B cell (primary cell): Measurements from ENCODE around the gene CLOCK. TPM values are rescaled to one million over a fixed set of nuclear protein-coding genes. Genes with fewer than 3 reads are reported as not detected.

Experiments
- ATAC-seq: fragments of 200-7000 bp; cut with Tn5 transposase; one replicate; pipeline ENCODE4 v1.10.0; 2021; ENCODE audit warnings: low read depth, mild to moderate bottlenecking, moderate number of reproducible peaks, moderate library complexity
- CTCF ChIA-PET: fragments of 350-600 bp; sonication (Branson Sonifier 250); formaldehyde crosslinking; loops from one replicate; lab custom pipeline; 2021; ENCODE audit warnings: antibody characterized with exemption, inconsistent platforms; lab: Charles Lee
- POLR2A ChIA-PET: fragments of 350-600 bp; sonication (Branson Sonifier 250); formaldehyde crosslinking; loops from one replicate; lab custom pipeline; 2021; ENCODE audit warnings: antibody characterized with exemption; lab: Charles Lee
- DNase-seq: peaks from one replicate; pipeline ENCODE4 v3.0.0; 2013
- H2AFZ ChIP-seq: 2 replicates; pipeline ENCODE4 v1.6.1; 2012; ENCODE audit warnings: mild to moderate bottlenecking, low read depth, low read length; ENCODE audit not compliant: insufficient read depth, poor library complexity, severe bottlenecking
- H3K27ac ChIP-seq, 2 donors: 1 replicate in 1 of 2; 2 replicates in 1 of 2; pipeline ENCODE4 v1.5.1; 2012 to 2013; ENCODE audit warnings: low read length in 2 of 2, mild to moderate bottlenecking in 2 of 2, moderate library complexity in 1 of 2
- H3K27me3 ChIP-seq, 4 experiments: fragments of 200-600 bp in 1 of 4; sonication (generic) in 1 of 4; replicated peaks in 1 of 4; 1 replicate in 2 of 4; 2 replicates in 2 of 4; pipeline versions ENCODE4 v1.6.1 to v1.7.0; 2013 to 2016; ENCODE audit warnings: low read length in 3 of 4, mild to moderate bottlenecking in 2 of 4, mixed read lengths in 1 of 4, moderate library complexity in 1 of 4; ENCODE audit not compliant: insufficient read depth in 4 of 4, control insufficient read depth in 3 of 4; ENCODE audit errors: control extremely low read depth in 1 of 4
- H3K36me3 ChIP-seq, 2 experiments: replicated peaks in 1 of 2; 1 replicate in 1 of 2; 2 replicates in 1 of 2; pipeline versions ENCODE4 v1.6.1 to v1.7.1; 2013; ENCODE audit warnings: low read length in 1 of 2; ENCODE audit not compliant: insufficient read depth in 2 of 2, control insufficient read depth in 1 of 2; ENCODE audit errors: control extremely low read depth in 1 of 2, extremely low read depth in 1 of 2
- H3K4me1 ChIP-seq, 2 donors: fragments of 200-600 bp in 1 of 2; sonication (generic) in 1 of 2; 1 replicate in 1 of 2; 2 replicates in 1 of 2; pipeline versions ENCODE4 v1.5.1 to v1.6.1; 2013 to 2017; ENCODE audit warnings: low read length in 2 of 2; ENCODE audit not compliant: control insufficient read depth in 2 of 2, insufficient read depth in 2 of 2
- H3K4me2 ChIP-seq: replicated peaks from 2 replicates; pipeline ENCODE3; 2012; ENCODE audit warnings: mild to moderate bottlenecking, low read depth, low read length; ENCODE audit not compliant: poor library complexity, severe bottlenecking
- H3K4me3 ChIP-seq, 5 experiments: fragments of 200-600 bp in 1 of 5; sonication (generic) in 1 of 5; 1 replicate in 3 of 5; 2 replicates in 2 of 5; pipeline versions ENCODE4 v1.5.1 to v1.7.0; 2011 to 2016; ENCODE audit warnings: low read length in 4 of 5, mild to moderate bottlenecking in 4 of 5, low read depth in 2 of 5, control low read depth in 1 of 5, moderate library complexity in 1 of 5; ENCODE audit not compliant: insufficient read depth in 1 of 5; ENCODE audit errors: control extremely low read depth in 1 of 5, extremely low read depth in 1 of 5
- H3K79me2 ChIP-seq: fragments of 200-600 bp; sonication (generic); one replicate; pipeline ENCODE4 v1.6.0; 2016; ENCODE audit warnings: low read length; ENCODE audit not compliant: control insufficient read depth, insufficient read depth
- H3K9ac ChIP-seq: fragments of 200-600 bp; sonication (generic); 2 replicates; pipeline ENCODE4 v1.6.1; 2017; ENCODE audit warnings: mild to moderate bottlenecking, low read length, moderate library complexity
- H3K9me3 ChIP-seq, 3 donors: one replicate each; pipeline versions ENCODE4 v1.6.1 to v1.7.1; 2013; ENCODE audit warnings: low read length in 2 of 3; ENCODE audit not compliant: control insufficient read depth in 2 of 3, insufficient read depth in 1 of 3; ENCODE audit errors: control extremely low read depth in 1 of 3
- H4K20me1 ChIP-seq: 2 replicates; pipeline ENCODE4 v1.6.0; 2012; ENCODE audit warnings: mild to moderate bottlenecking, low read length; ENCODE audit not compliant: insufficient read depth, control insufficient read depth, poor library complexity, severe bottlenecking
- H3K27ac Mint-ChIP-seq: one replicate; pipeline ENCODE4 v1.8.0; 2021; ENCODE audit warnings: mixed read lengths
- H3K27me3 Mint-ChIP-seq: one replicate; pipeline ENCODE4 v1.8.0; 2021; ENCODE audit warnings: mixed read lengths
- H3K4me1 Mint-ChIP-seq: one replicate; pipeline ENCODE4 v1.8.0; 2021; ENCODE audit warnings: mixed read lengths
- H3K4me3 Mint-ChIP-seq: one replicate; pipeline ENCODE4 v1.8.0; 2021; ENCODE audit warnings: mixed read lengths
- H3K9me3 Mint-ChIP-seq: one replicate; pipeline ENCODE4 v1.8.0; 2022; ENCODE audit warnings: mixed read lengths; ENCODE audit not compliant: insufficient read depth
- CTCF ChIP-seq: fragments of 200-600 bp; IDR thresholded peaks from one replicate; pipeline ENCODE4 v1.8.0; 2022; ENCODE audit warnings: antibody characterized with exemption, mild to moderate bottlenecking
- EZH2 ChIP-seq: IDR thresholded peaks from 2 replicates; pipeline ENCODE4 v1.6.1; 2012; ENCODE audit warnings: borderline replicate concordance, low read depth, mild to moderate bottlenecking, moderate library complexity, low read length; ENCODE audit not compliant: insufficient read depth, poor library complexity, severe bottlenecking
- WGBS: methylation state at CpG from one replicate; pipeline ENCODE4 v1.1.5; 2013; ENCODE audit warnings: missing lambda C conversion rate; ENCODE audit not compliant: insufficient coverage; 5-methylcytosine and 5-hydroxymethylcytosine counted together
- intact Hi-C: fragments of 100-400 bp; cut with micrococcal nuclease; formaldehyde crosslinking; loops from one replicate; pipeline ENCODE4 v1.10.0; 2022
- polyA plus RNA-seq: library from polyadenylated mRNA; depleted of rRNA; stranded (reverse); fragments of >200 nt; gene quantifications from 2 replicates; pipeline ENCODE4 v1.2.3, GENCODE V29; 2012
- total RNA-seq, 2 donors: library from RNA; stranded (reverse); fragments of 120-200 nt in 1 of 2; gene quantifications; 1 replicate in 1 of 2; 2 replicates in 1 of 2; pipeline versions ENCODE4 v1.2.3 to v1.2.4, GENCODE V29; 2013 to 2022

The CLOCK gene
- total and polyA plus RNA-seq, 2 donors (not counting 1 experiment from before 2014, with no cell fraction given) = 2.8 to 14.2 TPM

GRCh38 chr4:55488716-55489115, 58.0 kb downstream of the CLOCK start:
- H3K4me3 ChIP-seq = no peak overlapping the region
- DNase-seq (no peak), ATAC-seq (no peak)
- H2AFZ ChIP-seq = no peak overlapping the region
- TF ChIP-seq EZH2 (no peak), CTCF (no peak)
- no peak overlapping the region for H3K27ac ChIP-seq
- H3K4me3 Mint-ChIP-seq = no peak overlapping the region
- H3K36me3 ChIP-seq = peaks cover 0 to 20% of the 10 kb centered on the region in 2 experiments
- no peaks in the 10 kb centered on the region for H3K27me3 ChIP-seq
- ChIA-PET POLR2A (no interaction called here), CTCF (no interaction called here)
- H3K9me3 Mint-ChIP-seq = no peaks in the 10 kb centered on the region
- H3K9ac ChIP-seq = no peak overlapping the region
- no peaks in the 10 kb centered on the region for H3K9me3 ChIP-seq
- no peak overlapping the region for H3K4me2 ChIP-seq
- no peaks in the 10 kb centered on the region for H3K79me2 ChIP-seq
- no peak overlapping the region for H3K27ac Mint-ChIP-seq
- peaks cover 1% of the 10 kb centered on the region for H3K4me1 Mint-ChIP-seq
- H3K27me3 Mint-ChIP-seq = no peaks in the 10 kb centered on the region
- H3K4me1 ChIP-seq = no peaks in the 10 kb centered on the region
- no peaks in the 10 kb centered on the region for H4K20me1 ChIP-seq
- intact Hi-C loops = no loop called here
- 100% methylated on average over 2 of the region's 3 CpGs for WGBS

- H3K4me2 ChIP-seq = no peak overlapping the region
- CTCF ChIA-PET = no interaction called here
- no peak for TF ChIP-seq CTCF
- no peak for TF ChIP-seq EZH2
These were observed 60.9 kb downstream of the CLOCK start for GRCh38 chr4:55485821-55486220.

More at GRCh38 chr4:55485821-55486220, 60.9 kb downstream of the CLOCK start:
- DNase-seq = no peak
- no peaks in the 10 kb centered on the region for H3K27me3 ChIP-seq
- H4K20me1 ChIP-seq = no peaks in the 10 kb centered on the region
- ATAC-seq = no peak
- Mint-ChIP-seq H3K27me3 (no peaks in the 10 kb centered on the region), H3K27ac (no peak overlapping the region), H3K4me3 (no peak overlapping the region), H3K4me1 (no peaks in the 10 kb centered on the region), H3K9me3 (no peaks in the 10 kb centered on the region)
- no peak overlapping the region for H3K27ac ChIP-seq
- H3K9me3 ChIP-seq = no peaks in the 10 kb centered on the region
- H3K4me1 ChIP-seq = no peaks in the 10 kb centered on the region
- peaks cover 0 to 29% of the 10 kb centered on the region in 2 experiments for H3K36me3 ChIP-seq
- H3K9ac ChIP-seq = no peak overlapping the region
- no peak overlapping the region for H3K4me3 ChIP-seq
- WGBS = no CpG with 5 or more reads among the region's 1 CpG
- no peaks in the 10 kb centered on the region for H3K79me2 ChIP-seq
- POLR2A ChIA-PET = no interaction called here
- intact Hi-C loops = no loop called here
- no peak overlapping the region for H2AFZ ChIP-seq
